ENCODE results near the gene PARP9.

The PARP9 gene

GRCh38 chr3:122555275-122556071, 8.6 kb downstream of the PARP9 start:
- no peak for DNase-seq
- Mint-ChIP-seq H3K4me3 (no peak overlapping the region), H3K4me1 (peaks cover 9% of the 10 kb centered on the region), H3K27me3 (no peaks in the 10 kb centered on the region), H3K9me3 (no peaks in the 10 kb centered on the region), H3K27ac (no peak overlapping the region)
- no peak for ATAC-seq

DNA sequence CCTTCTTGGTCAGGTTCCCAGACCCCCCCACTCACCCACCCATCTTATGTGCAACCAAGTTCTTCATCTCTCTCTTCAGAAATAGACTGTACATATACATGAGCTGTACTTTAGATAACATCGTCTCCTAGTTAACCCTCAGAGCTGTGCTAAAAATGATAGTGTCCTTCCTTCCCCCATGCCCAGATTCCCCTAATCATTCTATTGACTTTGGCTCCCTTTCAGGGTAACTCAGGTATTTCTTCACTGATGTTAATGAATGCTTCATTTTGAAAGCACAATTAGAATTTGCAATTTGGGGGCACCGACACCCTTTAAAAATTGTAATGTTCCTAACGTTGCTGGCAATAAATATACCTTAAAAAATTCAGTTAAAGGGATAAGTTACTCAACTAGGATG, 10.9 kb downstream of the PARP9 start:
- no peaks in the 10 kb centered on the region for H3K27me3 Mint-ChIP-seq
- H3K4me3 Mint-ChIP-seq, result no peak overlapping the region
- ATAC-seq (no peak), DNase-seq (no peak)
- H3K9me3 Mint-ChIP-seq, result no peaks in the 10 kb centered on the region
- peaks cover 7% of the 10 kb centered on the region for H3K4me1 Mint-ChIP-seq
- H3K27ac Mint-ChIP-seq, result no peak overlapping the region

DNA sequence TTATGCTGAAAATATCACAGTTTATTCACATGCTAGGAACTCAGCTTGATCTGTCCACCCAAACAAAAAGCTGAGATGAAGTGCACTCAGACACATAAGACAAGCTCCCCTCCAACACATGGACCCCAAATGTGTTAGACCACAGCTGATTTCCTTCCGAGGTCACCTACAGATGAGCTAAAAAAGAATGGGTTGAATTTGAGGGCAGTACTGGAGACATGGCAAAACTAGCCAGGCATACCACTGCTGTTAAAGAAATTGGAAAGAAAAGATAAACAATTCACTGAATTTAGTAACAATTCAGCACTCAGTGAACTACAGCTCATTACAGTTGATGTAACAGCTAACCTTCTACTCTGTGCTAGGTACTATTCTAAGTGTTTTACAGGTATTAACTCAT, 15.5 kb downstream of the PARP9 start:
- DNase-seq (no peak), ATAC-seq (no peak)
- Mint-ChIP-seq H3K4me3 (no peak overlapping the region), H3K9me3 (no peaks in the 10 kb centered on the region), H3K27me3 (no peaks in the 10 kb centered on the region), H3K27ac (no peak overlapping the region), H3K4me1 (peaks cover 11% of the 10 kb centered on the region)

GRCh38 chr3:122548076-122548475, 16.0 kb downstream of the PARP9 start:
- DNase-seq (no peak), ATAC-seq (no peak)
- Mint-ChIP-seq H3K9me3 (no peaks in the 10 kb centered on the region), H3K4me3 (no peak overlapping the region), H3K27ac (no peak overlapping the region), H3K4me1 (peaks cover 7% of the 10 kb centered on the region), H3K27me3 (no peaks in the 10 kb centered on the region)

GRCh38 chr3:122546151-122546550, 17.9 kb downstream of the PARP9 start:
- Mint-ChIP-seq H3K4me3 (no peak overlapping the region), H3K27me3 (no peaks in the 10 kb centered on the region), H3K27ac (no peak overlapping the region), H3K4me1 (peaks cover 4% of the 10 kb centered on the region), H3K9me3 (no peaks in the 10 kb centered on the region)
- ATAC-seq, result no peak
- no peak for DNase-seq

- DNase-seq (no peak), ATAC-seq (no peak)
- Mint-ChIP-seq H3K27ac (no peak overlapping the region), H3K4me1 (peaks cover 30% of the 10 kb centered on the region), H3K4me3 (no peak overlapping the region), H3K9me3 (no peaks in the 10 kb centered on the region), H3K27me3 (no peaks in the 10 kb centered on the region)
These were observed 25.1 kb downstream of the PARP9 start for GRCh38 chr3:122538956-122539490.

DNA sequence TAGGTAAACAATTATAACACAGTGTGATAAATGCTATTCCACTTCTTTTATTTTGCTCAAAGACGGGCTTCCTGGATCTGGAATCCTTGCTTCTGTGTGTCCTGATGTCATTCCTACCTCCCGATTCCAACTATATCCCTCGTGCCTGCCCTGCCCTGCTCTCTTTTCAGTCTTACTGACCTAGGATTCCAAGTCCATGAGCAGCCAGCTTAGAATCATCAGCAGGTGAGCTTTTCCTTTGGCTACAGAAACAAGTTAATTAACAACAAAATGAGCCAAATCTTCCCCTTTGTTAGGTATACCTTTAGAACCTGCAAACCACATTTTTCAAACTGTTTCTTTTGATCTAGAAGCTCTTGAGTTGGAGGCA, 27.5 kb downstream of the PARP9 start:
- H3K27ac Mint-ChIP-seq, result no peak overlapping the region
- ATAC-seq (no peak), DNase-seq (no peak)
- H3K4me3 Mint-ChIP-seq, result no peak overlapping the region
- no peaks in the 10 kb centered on the region for H3K9me3 Mint-ChIP-seq
- peaks cover 52% of the 10 kb centered on the region for H3K4me1 Mint-ChIP-seq
- no peaks in the 10 kb centered on the region for H3K27me3 Mint-ChIP-seq

- Mint-ChIP-seq H3K4me1 (peaks cover 53% of the 10 kb centered on the region), H3K4me3 (no peak overlapping the region), H3K27ac (no peak overlapping the region), H3K9me3 (no peaks in the 10 kb centered on the region), H3K27me3 (no peaks in the 10 kb centered on the region)
- ATAC-seq (no peak), DNase-seq (no peak)
These were observed 28.0 kb downstream of the PARP9 start for GRCh38 chr3:122535964-122536631.

GRCh38 chr3:122533931-122534334, 30.2 kb downstream of the PARP9 start:
- Mint-ChIP-seq H3K9me3 (no peaks in the 10 kb centered on the region), H3K27me3 (no peaks in the 10 kb centered on the region), H3K4me3 (peak overlapping the region; percentile 34 to 40), H3K4me1 (peaks cover 48% of the 10 kb centered on the region), H3K27ac (peak overlapping the region in 1 of 2 donors; percentile 59)
- ATAC-seq, result peak; percentile 99
- DNase-seq, result peak; percentile 68 to 77

GRCh38 chr3:122533480-122533879, 30.6 kb downstream of the PARP9 start:
- DNase-seq (no peak), ATAC-seq (peak; percentile 53)
- no peaks in the 10 kb centered on the region for H3K9me3 Mint-ChIP-seq
- peaks cover 47% of the 10 kb centered on the region for H3K4me1 Mint-ChIP-seq
- peak overlapping the region in 1 of 2 donors; percentile 59 for H3K27ac Mint-ChIP-seq
- peak overlapping the region; percentile 4 to 67 for H3K4me3 Mint-ChIP-seq
- no peaks in the 10 kb centered on the region for H3K27me3 Mint-ChIP-seq

GRCh38 chr3:122530164-122530563, 33.9 kb downstream of the PARP9 start:
- H3K9me3 Mint-ChIP-seq, result no peaks in the 10 kb centered on the region
- peaks cover 37% of the 10 kb centered on the region for H3K4me1 Mint-ChIP-seq
- no peak overlapping the region for H3K4me3 Mint-ChIP-seq
- ATAC-seq (no peak), DNase-seq (no peak)
- no peak overlapping the region for H3K27ac Mint-ChIP-seq
- no peaks in the 10 kb centered on the region for H3K27me3 Mint-ChIP-seq

GRCh38 chr3:122523317-122523716, 40.8 kb downstream of the PARP9 start:
- ATAC-seq, result no peak
- Mint-ChIP-seq H3K27ac (no peak overlapping the region), H3K4me1 (peaks cover 11% of the 10 kb centered on the region), H3K27me3 (peaks cover 10% of the 10 kb centered on the region), H3K9me3 (peaks cover 0 to 5% of the 10 kb centered on the region in 2 donors), H3K4me3 (no peak overlapping the region)
- no peak for DNase-seq

GRCh38 chr3:122520861-122521260, 43.2 kb downstream of the PARP9 start:
- DNase-seq, result no peak
- peak overlapping the region in 1 of 2 donors; percentile 40 for H3K27ac Mint-ChIP-seq
- H3K4me3 Mint-ChIP-seq, result no peak overlapping the region
- peaks cover 10% of the 10 kb centered on the region for H3K27me3 Mint-ChIP-seq
- ATAC-seq, result no peak
- peaks cover 0 to 5% of the 10 kb centered on the region in 2 donors for H3K9me3 Mint-ChIP-seq
- peaks cover 11% of the 10 kb centered on the region for H3K4me1 Mint-ChIP-seq

DNA sequence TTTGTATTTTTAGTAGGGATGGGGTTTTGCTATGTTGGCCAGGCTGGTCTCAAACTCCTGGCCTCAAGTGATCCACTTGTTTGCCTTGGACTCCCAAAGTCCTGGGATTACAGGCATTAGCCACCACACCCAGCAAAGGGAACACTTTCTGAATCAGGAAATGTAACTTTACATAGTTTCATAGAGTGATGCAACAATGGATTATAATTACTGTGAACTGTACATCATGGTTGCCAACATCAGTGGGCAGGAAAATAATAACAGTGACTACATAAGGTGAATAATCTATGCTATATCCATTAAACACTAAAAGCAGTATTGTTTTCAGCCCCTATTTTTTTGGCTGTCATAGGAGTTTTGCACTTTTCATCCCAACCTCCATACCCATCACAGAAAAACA, 44.4 kb downstream of the PARP9 start:
- Mint-ChIP-seq H3K9me3 (peaks cover 0 to 5% of the 10 kb centered on the region in 2 donors), H3K4me1 (peaks cover 16% of the 10 kb centered on the region), H3K4me3 (no peak overlapping the region), H3K27me3 (peaks cover 10% of the 10 kb centered on the region), H3K27ac (peak overlapping the region; percentile 43 to 88)
- peak; percentile 55 for ATAC-seq
- DNase-seq, result no peak

- no peak overlapping the region for H3K27ac Mint-ChIP-seq
- peaks cover 0 to 5% of the 10 kb centered on the region in 2 donors for H3K9me3 Mint-ChIP-seq
- H3K4me1 Mint-ChIP-seq, result peaks cover 34% of the 10 kb centered on the region
- ATAC-seq (no peak), DNase-seq (no peak)
- no peak overlapping the region for H3K4me3 Mint-ChIP-seq
- H3K27me3 Mint-ChIP-seq, result peaks cover 10% of the 10 kb centered on the region
These were observed 47.2 kb downstream of the PARP9 start for GRCh38 chr3:122516846-122517360.

DNA sequence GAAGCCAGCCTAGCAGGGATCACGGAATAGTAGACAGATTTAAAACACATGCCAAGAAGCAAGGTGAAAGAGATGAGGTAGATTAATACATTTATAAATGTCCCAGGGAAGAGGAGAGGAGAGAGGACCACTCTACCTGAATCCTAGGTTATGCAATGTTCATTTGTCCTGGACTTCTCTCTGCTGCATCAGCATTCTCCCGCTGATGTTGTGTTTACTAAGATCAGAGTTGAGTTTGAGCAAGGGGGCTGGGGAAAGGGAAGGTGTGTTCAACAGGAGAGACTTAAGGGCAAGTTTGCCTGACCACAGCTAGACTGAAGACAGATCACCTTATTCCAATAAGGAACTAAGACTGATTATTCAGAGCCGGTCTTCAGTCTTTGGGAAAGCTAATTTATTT, 48.2 kb downstream of the PARP9 start:
- ATAC-seq, result no peak
- peaks cover 10% of the 10 kb centered on the region for H3K27me3 Mint-ChIP-seq

More for the DNA sequence above, 48.2 kb downstream of the PARP9 start:
- H3K4me1 Mint-ChIP-seq, result peaks cover 43% of the 10 kb centered on the region
- no peak for DNase-seq
- no peak overlapping the region for H3K4me3 Mint-ChIP-seq
- H3K9me3 Mint-ChIP-seq, result peaks cover 0 to 4% of the 10 kb centered on the region in 2 donors
- H3K27ac Mint-ChIP-seq, result no peak overlapping the region
